ENCODE data around the gene ATP2A1.
A peak's percentile ranks its signal among the peaks of the same experiment; 100 is the strongest.

Gene ATP2A1

GRCh38 chr16:28951410-28951943, 73.2 kb downstream of the ATP2A1 start:
- Mint-ChIP-seq H3K36me3 (peaks cover 2% of the 10 kb centered on the region), H3K4me1 (peaks cover 40% of the 10 kb centered on the region), H3K9me3 (no peaks in the 10 kb centered on the region), H3K4me3 (peak overlapping the region; percentile 92), H3K27me3 (no peaks in the 10 kb centered on the region), H3K27ac (peak overlapping the region; percentile 84)
